DOHH2 (cell line): ENCODE data around the gene KIAA1549.

ENCODE experiments used
- CTCF ChIP-seq: fragments of 200-600 bp; sonication (generic); IDR thresholded peaks from one replicate; pipeline ENCODE4 v1.5.1; 2014; ENCODE audit warnings: antibody characterized with exemption, mild to moderate bottlenecking, low read depth, low read length; ENCODE audit not compliant: poor library complexity, severe bottlenecking
- EZH2phosphoT487 ChIP-seq: fragments of 200-600 bp; sonication (generic); IDR thresholded peaks from 2 replicates; pipeline ENCODE4 v1.6.1; 2017; ENCODE audit warnings: borderline replicate concordance, mild to moderate bottlenecking, antibody characterized with exemption, low read length, moderate library complexity, mixed read lengths

- no peak for TF ChIP-seq CTCF
- TF ChIP-seq EZH2phosphoT487: no peak
Measured at GRCh38 chr7:138952791-138953190, 28.4 kb downstream of the KIAA1549 start.
